H9 (cell line): ENCODE data around the gene LHX4. TPM values are rescaled to one million over a fixed set of nuclear protein-coding genes. Genes with fewer than 3 reads are reported as not detected.

Experiments
- DNase-seq: peaks from one replicate; pipeline ENCODE4 v3.0.0-alpha.2; 2017
- H2AFZ ChIP-seq: one replicate; pipeline ENCODE4 v1.6.1; 2013; ENCODE audit warnings: mild to moderate bottlenecking, low read length, control low read depth, moderate library complexity
- H2AK5ac ChIP-seq: 2 replicates; pipeline ENCODE4 v1.6.1; 2013; ENCODE audit warnings: low read length, control low read depth, mixed read lengths; ENCODE audit not compliant: insufficient read length
- H2BK120ac ChIP-seq: one replicate; pipeline ENCODE4 v1.6.1; 2013; ENCODE audit warnings: low read depth, mild to moderate bottlenecking, low read length, control low read depth, inconsistent platforms; ENCODE audit not compliant: poor library complexity, severe bottlenecking
- H2BK12ac ChIP-seq: 2 replicates; pipeline ENCODE4 v1.6.1; 2013; ENCODE audit warnings: low read length, control low read depth, mixed read lengths, low read depth; ENCODE audit not compliant: insufficient read length
- H2BK15ac ChIP-seq: 2 replicates; pipeline ENCODE4 v1.6.1; 2013; ENCODE audit warnings: low read depth, low read length, control low read depth
- H2BK20ac ChIP-seq: one replicate; pipeline ENCODE4 v1.6.1; 2013; ENCODE audit warnings: low read depth, mild to moderate bottlenecking, low read length, control low read depth, inconsistent platforms; ENCODE audit not compliant: poor library complexity, severe bottlenecking
- H2BK5ac ChIP-seq: 2 replicates; pipeline ENCODE4 v1.6.1; 2013; ENCODE audit warnings: low read length, control low read depth, mixed read lengths; ENCODE audit not compliant: insufficient read length
- H3K14ac ChIP-seq: 2 replicates; pipeline ENCODE4 v1.6.1; 2013; ENCODE audit warnings: low read length, control low read depth; ENCODE audit not compliant: insufficient read depth
- H3K18ac ChIP-seq: 2 replicates; pipeline ENCODE4 v1.6.1; 2013; ENCODE audit warnings: low read depth, mild to moderate bottlenecking, mixed read lengths, low read length, control low read depth; ENCODE audit not compliant: insufficient read length
- H3K23ac ChIP-seq: 2 replicates; pipeline ENCODE4 v1.6.1; 2013; ENCODE audit warnings: low read length, control low read depth, mixed read lengths, low read depth; ENCODE audit not compliant: insufficient read length
- H3K23me2 ChIP-seq: 2 replicates; pipeline ENCODE4 v1.6.1; 2013; ENCODE audit warnings: low read depth, mild to moderate bottlenecking, mixed read lengths, low read length, control low read depth; ENCODE audit not compliant: insufficient read length, poor library complexity, severe bottlenecking
- H3K27ac ChIP-seq: 2 replicates; pipeline ENCODE4 v1.5.1; 2013; ENCODE audit warnings: low read length, control low read depth, mixed read lengths, low read depth; ENCODE audit not compliant: insufficient read length
- H3K27me3 ChIP-seq: 2 replicates; pipeline ENCODE4 v1.6.1; 2013; ENCODE audit warnings: low read length, control low read depth, inconsistent platforms; ENCODE audit not compliant: insufficient read depth
- H3K4ac ChIP-seq: 2 replicates; pipeline ENCODE4 v1.6.1; 2013; ENCODE audit warnings: low read depth, mild to moderate bottlenecking, control low read depth, inconsistent platforms, low read length, moderate library complexity
- H3K4me1 ChIP-seq: 2 replicates; pipeline ENCODE4 v1.6.1; 2013; ENCODE audit warnings: low read length, control low read depth, inconsistent platforms; ENCODE audit not compliant: insufficient read depth
- H3K4me2 ChIP-seq: 2 replicates; pipeline ENCODE4 v1.6.1; 2013; ENCODE audit warnings: low read length, control low read depth, mixed read lengths; ENCODE audit not compliant: insufficient read length, insufficient read depth
- H3K56ac ChIP-seq: 2 replicates; pipeline ENCODE4 v1.6.1; 2013; ENCODE audit warnings: low read depth, mild to moderate bottlenecking, mixed read lengths, low read length, control low read depth; ENCODE audit not compliant: insufficient read length
- H3K79me1 ChIP-seq: 2 replicates; pipeline ENCODE4 v1.6.1; 2013; ENCODE audit warnings: low read depth, mild to moderate bottlenecking, moderate library complexity, low read length, control low read depth, inconsistent platforms; ENCODE audit not compliant: insufficient read depth, poor library complexity, severe bottlenecking
- H3K79me2 ChIP-seq: 2 replicates; pipeline ENCODE4 v1.6.1; 2013; ENCODE audit warnings: low read length, control low read depth, inconsistent platforms; ENCODE audit not compliant: insufficient read depth
- H3K9ac ChIP-seq: 2 replicates; pipeline ENCODE4 v1.6.1; 2013; ENCODE audit warnings: low read length, control low read depth, mixed read lengths; ENCODE audit not compliant: insufficient read length; ENCODE audit errors: extremely low read depth
- H3K9me3 ChIP-seq: one replicate; pipeline ENCODE4 v1.6.1; 2013; ENCODE audit warnings: low read depth, low read length, inconsistent platforms; ENCODE audit not compliant: control insufficient read depth
- H3T11ph ChIP-seq: one replicate; pipeline ENCODE4 v1.6.1; 2013; ENCODE audit warnings: mild to moderate bottlenecking, low read length, control low read depth, inconsistent platforms
- H4K20me1 ChIP-seq: one replicate; pipeline ENCODE4 v1.6.1; 2013; ENCODE audit not compliant: control insufficient read depth, insufficient read length, insufficient read depth
- H4K5ac ChIP-seq: 2 replicates; pipeline ENCODE4 v1.6.1; 2013; ENCODE audit warnings: low read depth, mild to moderate bottlenecking, mixed read lengths, low read length, control low read depth; ENCODE audit not compliant: insufficient read length
- H4K8ac ChIP-seq: replicated peaks from 2 replicates; pipeline ENCODE4 v1.6.1; 2013; ENCODE audit warnings: low read length, control low read depth, mixed read lengths, low read depth; ENCODE audit not compliant: insufficient read length
- H4K91ac ChIP-seq: 2 replicates; pipeline ENCODE4 v1.6.1; 2013; ENCODE audit warnings: low read depth, mild to moderate bottlenecking, moderate library complexity, mixed read lengths, low read length, control low read depth; ENCODE audit not compliant: insufficient read length
- H3K27ac Mint-ChIP-seq, 3 experiments: 2 replicates in 2 of 3; 3 replicates in 1 of 3; pipeline ENCODE4 v1.8.0; 2020 to 2021; ENCODE audit warnings: mixed read lengths in 3 of 3, mild to moderate bottlenecking in 1 of 3, moderate library complexity in 1 of 3
- H3K27me3 Mint-ChIP-seq: 2 replicates; pipeline ENCODE4 v1.8.0; 2021; ENCODE audit warnings: low read depth, mild to moderate bottlenecking, moderate library complexity, mixed read lengths
- H3K36me3 Mint-ChIP-seq, 3 experiments: 2 replicates in 2 of 3; 3 replicates in 1 of 3; pipeline ENCODE4 v1.8.0; 2020 to 2021; ENCODE audit warnings: low read depth in 3 of 3, mixed read lengths in 3 of 3; ENCODE audit not compliant: insufficient read depth in 1 of 3
- H3K4me1 Mint-ChIP-seq, 2 experiments: 2 replicates each; pipeline ENCODE4 v1.8.0; 2020; ENCODE audit warnings: mixed read lengths in 2 of 2
- H3K4me3 Mint-ChIP-seq, 2 experiments: 2 replicates in 1 of 2; 3 replicates in 1 of 2; pipeline ENCODE4 v1.8.0; 2020 to 2021; ENCODE audit warnings: mild to moderate bottlenecking in 2 of 2, mixed read lengths in 2 of 2, moderate library complexity in 1 of 2
- H3K9me3 Mint-ChIP-seq, 2 experiments: 2 replicates in 1 of 2; 3 replicates in 1 of 2; pipeline ENCODE4 v1.8.0; 2020; ENCODE audit warnings: mild to moderate bottlenecking in 2 of 2, mixed read lengths in 2 of 2, moderate library complexity in 1 of 2
- CTCF ChIP-seq: fragments of 200-600 bp; sonication (generic); conservative IDR thresholded peaks from 3 replicates; pipeline ENCODE4 v1.8.0; 2021; ENCODE audit warnings: antibody characterized with exemption, mild to moderate bottlenecking
- WGBS: extraction: QIAGEN DNeasy Blood & Tissue Kit; methylation state at CpG from one replicate; pipeline ENCODE4 v1.1.7; 2013; ENCODE audit warnings: missing lambda C conversion rate, low lambda C conversion rate, mixed read lengths; ENCODE audit not compliant: insufficient read length; ENCODE audit errors: extremely low coverage; 5-methylcytosine and 5-hydroxymethylcytosine counted together
- total RNA-seq: library from RNA; stranded (reverse); gene quantifications from 2 replicates; pipeline ENCODE4 v1.2.1, GENCODE V29; 2021

The LHX4 gene
- total RNA-seq, 1 experiment from 2014 or later, result 1.9 TPM

- Histone ChIP-seq H2BK120ac (no peak overlapping the region), H4K20me1 (no peaks in the 10 kb centered on the region), H3K4me1 (no peaks in the 10 kb centered on the region; the same call in 1 of the 2 replicates), H4K5ac (no peak overlapping the region), H3K27ac (no peak overlapping the region), H3K4ac (no peak overlapping the region), H2BK12ac (no peak overlapping the region), H2BK20ac (no peak overlapping the region), H3K18ac (no peak overlapping the region), H3K79me1 (no peaks in the 10 kb centered on the region), H3K23ac (no peak overlapping the region), H4K91ac (no peak overlapping the region), H3K4me2 (no peak overlapping the region), H3K9me3 (no peaks in the 10 kb centered on the region), H3K27me3 (no peaks in the 10 kb centered on the region), H4K8ac (no peak overlapping the region), H3K56ac (no peak overlapping the region), H2AK5ac (no peak overlapping the region), H3K23me2 (no peaks in the 10 kb centered on the region), H2BK5ac (no peak overlapping the region), H3K79me2 (no peaks in the 10 kb centered on the region), H2BK15ac (no peak overlapping the region), H3K9ac (no peak overlapping the region), H2AFZ (no peak overlapping the region), H3K14ac (no peak overlapping the region; the same call in 1 of the 2 replicates), H3T11ph (no peak overlapping the region)
- no peak overlapping the region for H3K4me3 Mint-ChIP-seq
- no peak for TF ChIP-seq CTCF
- H3K36me3 Mint-ChIP-seq, result peaks cover 0 to 1% (median 0%) of the 10 kb centered on the region in 3 experiments; a peak in 1 of 7 replicates
- no peaks in the 10 kb centered on the region for H3K9me3 Mint-ChIP-seq
- H3K27ac Mint-ChIP-seq, result peak overlapping the region in 2 of 3 experiments; percentile 87 to 89; a peak in 5 of 7 replicates
- DNase-seq, result no peak
- no CpG with 5 or more reads among the region's 15 CpGs for WGBS
- peaks cover 22 to 43% of the 10 kb centered on the region in 2 experiments for H3K4me1 Mint-ChIP-seq
- peaks cover 3% of the 10 kb centered on the region for H3K27me3 Mint-ChIP-seq
Observed at GRCh38 chr1:180256341-180257027, 26.4 kb downstream of the LHX4 start.
